GM12878 (cell line): ENCODE measurements around the gene FSTL4. TPM values are rescaled to one million over a fixed set of nuclear protein-coding genes. Genes with fewer than 3 reads are reported as not detected.

ENCODE experiments used
- ASH2L ChIP-seq: fragments of 300-600, 200-600 bp; sonication (generic); IDR thresholded peaks from 2 replicates; pipeline ENCODE4 v1.6.1; 2017; ENCODE audit warnings: low read depth, mild to moderate bottlenecking, borderline replicate concordance
- ATF7 ChIP-seq: fragments of 450-650 bp; IDR thresholded peaks from 2 replicates; pipeline ENCODE4 v1.6.1; 2016; ENCODE audit warnings: low read depth, mild to moderate bottlenecking
- BCL11A ChIP-seq: IDR thresholded peaks from 2 replicates; pipeline ENCODE4 v1.6.1; 2011; ENCODE audit warnings: low read depth, low read length
- DPF2 ChIP-seq: fragments of 450-650 bp; IDR thresholded peaks from 2 replicates; pipeline ENCODE4 v1.6.1; 2017; ENCODE audit warnings: mild to moderate bottlenecking
- IKZF2 ChIP-seq, 2 experiments: fragments of 450-650 bp; IDR thresholded peaks; 2 replicates each; pipeline ENCODE4 v1.6.1; 2017; ENCODE audit warnings: mild to moderate bottlenecking in 2 of 2, moderate library complexity in 2 of 2
- JUNB ChIP-seq: IDR thresholded peaks from 2 replicates; pipeline ENCODE4 v1.6.1; 2016; ENCODE audit warnings: antibody characterized with exemption, mild to moderate bottlenecking
- NR2F1 ChIP-seq: fragments of 450-650 bp; conservative IDR thresholded peaks from 2 replicates; pipeline ENCODE4 v1.6.1; 2017; ENCODE audit warnings: mild to moderate bottlenecking
- POU2F2 ChIP-seq: IDR thresholded peaks from 3 replicates; pipeline ENCODE4 v1.6.1; 2011; ENCODE audit warnings: low read depth, mild to moderate bottlenecking, low read length, borderline replicate concordance
- TCF7 ChIP-seq: IDR thresholded peaks from 2 replicates; pipeline ENCODE4 v1.6.1; 2014; ENCODE audit warnings: antibody characterized with exemption, borderline replicate concordance
- polyA plus RNA-seq, 11 experiments: library from polyadenylated mRNA; depleted of rRNA in 4 of 11; unstranded in 6 of 11; stranded (reverse) in 5 of 11; fragments of >200 nt; fragmentation: Nextera tagmentation in 4 of 11; fragmentation: Illumina TruSeq in 1 of 11; extraction: Ambion mirVana in 4 of 11; extraction: Trizol in 1 of 11; gene quantifications; 1 replicate in 1 of 11; 2 replicates in 10 of 11; pipeline versions ENCODE4 v1.2.1 to v1.2.3, GENCODE V29; 2011 to 2016; ENCODE audit warnings: inconsistent platforms in 2 of 11, missing spikeins in 2 of 11, low read depth in 1 of 11
- total RNA-seq, 4 experiments: library from RNA; depleted of rRNA in 3 of 4; stranded (reverse); fragments of >200 nt in 3 of 4; fragmentation: Illumina TruSeq in 1 of 4; extraction: Trizol in 1 of 4; gene quantifications; 2 replicates each; pipeline versions ENCODE4 v1.2.1 to v1.2.3, GENCODE V29; 2013 to 2021
- TF ChIP-seq, protein P1 (sequence below): fragments of 450-650 bp; conservative IDR thresholded peaks from 2 replicates; pipeline ENCODE4 v1.6.1; 2017; ENCODE audit warnings: mild to moderate bottlenecking, moderate library complexity
- TF ChIP-seq, protein P2 (sequence below): IDR thresholded peaks from 2 replicates; pipeline ENCODE4 v1.6.1; 2012; ENCODE audit warnings: mild to moderate bottlenecking, low read depth, low read length
- TF ChIP-seq, protein P3 (sequence below): IDR thresholded peaks from 2 replicates; pipeline ENCODE4 v1.6.1; 2012; ENCODE audit warnings: low read depth, low read length, improper control_type of control experiment
- TF ChIP-seq, protein P4 (sequence below): fragments of 450-650 bp; IDR thresholded peaks from 2 replicates; pipeline ENCODE4 v1.6.1; 2018; ENCODE audit warnings: borderline replicate concordance, mild to moderate bottlenecking; ENCODE audit not compliant: partially characterized antibody

FSTL4 gene
- total and polyA plus RNA-seq, 10 of the 15 experiments (the other 5 are each of a cell fraction or from before 2014, with no cell fraction given): 0.01 to 0.79 (median 0.21) TPM; not detected in 6

DNA sequence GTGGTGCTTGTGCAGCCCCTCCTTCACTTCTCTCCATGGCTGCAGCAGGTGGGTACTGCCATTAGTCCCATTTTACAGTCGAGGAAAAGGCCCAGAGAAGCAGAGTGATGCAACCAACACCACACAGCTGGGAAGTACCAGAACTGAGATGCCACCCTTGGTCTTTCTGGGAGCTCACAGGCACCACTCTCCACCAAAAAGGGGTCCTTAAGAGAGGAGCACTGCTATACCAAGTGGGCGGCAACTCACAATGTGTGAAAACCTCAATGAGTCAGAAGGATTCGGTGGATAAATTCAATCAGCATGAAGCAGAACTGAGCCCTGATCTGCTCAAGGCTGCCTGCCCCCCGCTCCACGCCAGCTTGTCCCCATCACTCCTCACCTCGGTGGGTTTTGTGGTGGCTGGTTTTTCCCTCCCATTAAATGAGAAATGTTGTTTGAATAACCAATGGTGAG is 213.7 kb downstream of the FSTL4 start (continued):
- no peak for TF ChIP-seq TCF7
- TF ChIP-seq DPF2: peak; percentile 87
- 0 out of 2 replicates have a peak, but pooled peaks have one; percentile 35 for TF ChIP-seq NR2F1
- TF ChIP-seq, protein P1, sequence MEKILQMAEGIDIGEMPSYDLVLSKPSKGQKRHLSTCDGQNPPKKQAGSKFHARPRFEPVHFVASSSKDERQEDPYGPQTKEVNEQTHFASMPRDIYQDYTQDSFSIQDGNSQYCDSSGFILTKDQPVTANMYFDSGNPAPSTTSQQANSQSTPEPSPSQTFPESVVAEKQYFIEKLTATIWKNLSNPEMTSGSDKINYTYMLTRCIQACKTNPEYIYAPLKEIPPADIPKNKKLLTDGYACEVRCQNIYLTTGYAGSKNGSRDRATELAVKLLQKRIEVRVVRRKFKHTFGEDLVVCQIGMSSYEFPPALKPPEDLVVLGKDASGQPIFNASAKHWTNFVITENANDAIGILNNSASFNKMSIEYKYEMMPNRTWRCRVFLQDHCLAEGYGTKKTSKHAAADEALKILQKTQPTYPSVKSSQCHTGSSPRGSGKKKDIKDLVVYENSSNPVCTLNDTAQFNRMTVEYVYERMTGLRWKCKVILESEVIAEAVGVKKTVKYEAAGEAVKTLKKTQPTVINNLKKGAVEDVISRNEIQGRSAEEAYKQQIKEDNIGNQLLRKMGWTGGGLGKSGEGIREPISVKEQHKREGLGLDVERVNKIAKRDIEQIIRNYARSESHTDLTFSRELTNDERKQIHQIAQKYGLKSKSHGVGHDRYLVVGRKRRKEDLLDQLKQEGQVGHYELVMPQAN: no peak
- TF ChIP-seq, protein P2, sequence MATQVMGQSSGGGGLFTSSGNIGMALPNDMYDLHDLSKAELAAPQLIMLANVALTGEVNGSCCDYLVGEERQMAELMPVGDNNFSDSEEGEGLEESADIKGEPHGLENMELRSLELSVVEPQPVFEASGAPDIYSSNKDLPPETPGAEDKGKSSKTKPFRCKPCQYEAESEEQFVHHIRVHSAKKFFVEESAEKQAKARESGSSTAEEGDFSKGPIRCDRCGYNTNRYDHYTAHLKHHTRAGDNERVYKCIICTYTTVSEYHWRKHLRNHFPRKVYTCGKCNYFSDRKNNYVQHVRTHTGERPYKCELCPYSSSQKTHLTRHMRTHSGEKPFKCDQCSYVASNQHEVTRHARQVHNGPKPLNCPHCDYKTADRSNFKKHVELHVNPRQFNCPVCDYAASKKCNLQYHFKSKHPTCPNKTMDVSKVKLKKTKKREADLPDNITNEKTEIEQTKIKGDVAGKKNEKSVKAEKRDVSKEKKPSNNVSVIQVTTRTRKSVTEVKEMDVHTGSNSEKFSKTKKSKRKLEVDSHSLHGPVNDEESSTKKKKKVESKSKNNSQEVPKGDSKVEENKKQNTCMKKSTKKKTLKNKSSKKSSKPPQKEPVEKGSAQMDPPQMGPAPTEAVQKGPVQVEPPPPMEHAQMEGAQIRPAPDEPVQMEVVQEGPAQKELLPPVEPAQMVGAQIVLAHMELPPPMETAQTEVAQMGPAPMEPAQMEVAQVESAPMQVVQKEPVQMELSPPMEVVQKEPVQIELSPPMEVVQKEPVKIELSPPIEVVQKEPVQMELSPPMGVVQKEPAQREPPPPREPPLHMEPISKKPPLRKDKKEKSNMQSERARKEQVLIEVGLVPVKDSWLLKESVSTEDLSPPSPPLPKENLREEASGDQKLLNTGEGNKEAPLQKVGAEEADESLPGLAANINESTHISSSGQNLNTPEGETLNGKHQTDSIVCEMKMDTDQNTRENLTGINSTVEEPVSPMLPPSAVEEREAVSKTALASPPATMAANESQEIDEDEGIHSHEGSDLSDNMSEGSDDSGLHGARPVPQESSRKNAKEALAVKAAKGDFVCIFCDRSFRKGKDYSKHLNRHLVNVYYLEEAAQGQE: no peak
- TF ChIP-seq ASH2L: no peak
- TF ChIP-seq BCL11A: peak; percentile 63; the same call in 1 of the 2 replicates
- TF ChIP-seq ATF7: peak; percentile 35; the same call in 1 of the 2 replicates
- peak; percentile 31; the same call in 1 of the 2 replicates for TF ChIP-seq JUNB
- TF ChIP-seq POU2F2: no peak; the same call in 2 of the 3 replicates
- TF ChIP-seq, protein P3, sequence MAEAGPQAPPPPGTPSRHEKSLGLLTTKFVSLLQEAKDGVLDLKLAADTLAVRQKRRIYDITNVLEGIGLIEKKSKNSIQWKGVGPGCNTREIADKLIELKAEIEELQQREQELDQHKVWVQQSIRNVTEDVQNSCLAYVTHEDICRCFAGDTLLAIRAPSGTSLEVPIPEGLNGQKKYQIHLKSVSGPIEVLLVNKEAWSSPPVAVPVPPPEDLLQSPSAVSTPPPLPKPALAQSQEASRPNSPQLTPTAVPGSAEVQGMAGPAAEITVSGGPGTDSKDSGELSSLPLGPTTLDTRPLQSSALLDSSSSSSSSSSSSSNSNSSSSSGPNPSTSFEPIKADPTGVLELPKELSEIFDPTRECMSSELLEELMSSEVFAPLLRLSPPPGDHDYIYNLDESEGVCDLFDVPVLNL: no peak
- TF ChIP-seq, protein P4, sequence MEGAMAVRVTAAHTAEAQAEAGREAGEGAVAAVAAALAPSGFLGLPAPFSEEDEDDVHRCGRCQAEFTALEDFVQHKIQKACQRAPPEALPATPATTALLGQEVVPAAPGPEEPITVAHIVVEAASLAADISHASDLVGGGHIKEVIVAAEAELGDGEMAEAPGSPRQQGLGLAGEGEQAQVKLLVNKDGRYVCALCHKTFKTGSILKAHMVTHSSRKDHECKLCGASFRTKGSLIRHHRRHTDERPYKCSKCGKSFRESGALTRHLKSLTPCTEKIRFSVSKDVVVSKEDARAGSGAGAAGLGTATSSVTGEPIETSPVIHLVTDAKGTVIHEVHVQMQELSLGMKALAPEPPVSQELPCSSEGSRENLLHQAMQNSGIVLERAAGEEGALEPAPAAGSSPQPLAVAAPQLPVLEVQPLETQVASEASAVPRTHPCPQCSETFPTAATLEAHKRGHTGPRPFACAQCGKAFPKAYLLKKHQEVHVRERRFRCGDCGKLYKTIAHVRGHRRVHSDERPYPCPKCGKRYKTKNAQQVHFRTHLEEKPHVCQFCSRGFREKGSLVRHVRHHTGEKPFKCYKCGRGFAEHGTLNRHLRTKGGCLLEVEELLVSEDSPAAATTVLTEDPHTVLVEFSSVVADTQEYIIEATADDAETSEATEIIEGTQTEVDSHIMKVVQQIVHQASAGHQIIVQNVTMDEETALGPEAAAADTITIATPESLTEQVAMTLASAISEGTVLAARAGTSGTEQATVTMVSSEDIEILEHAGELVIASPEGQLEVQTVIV: no peak
- TF ChIP-seq IKZF2 (IDR thresholded peaks at IDR 0.05): peak; percentile 53 to 69; a peak in 3 of 4 replicates
